GM21723 (cell line): ENCODE measurements around the gene CNDP1.
A peak's percentile ranks its signal among the peaks of the same experiment; 100 is the strongest.

Source experiments
- ATAC-seq: cut with Tn5 transposase; IDR thresholded peaks from one replicate; pipeline ENCODE4 v1.9.1; 2021; ENCODE audit warnings: mild to moderate bottlenecking, moderate library complexity; ENCODE audit not compliant: unreplicated experiment

CNDP1 gene

GRCh38 chr18:74573053-74573452, 38.8 kb downstream of the CNDP1 start:
- ATAC-seq, result no peak

GRCh38 chr18:74574916-74575315, 40.6 kb downstream of the CNDP1 start:
- no peak for ATAC-seq

GRCh38 chr18:74577019-74577418, 42.7 kb downstream of the CNDP1 start:
- ATAC-seq, result no peak

- ATAC-seq, result no peak
These were observed 45.3 kb downstream of the CNDP1 start for GRCh38 chr18:74579496-74580065.

GRCh38 chr18:74582642-74583041, 48.3 kb downstream of the CNDP1 start:
- no peak for ATAC-seq

- no peak for ATAC-seq
These were observed 53.1 kb downstream of the CNDP1 start for GRCh38 chr18:74587441-74587840.

- ATAC-seq, result no peak
These were observed 54.7 kb downstream of the CNDP1 start for GRCh38 chr18:74589021-74589420.

- no peak for ATAC-seq
These were observed 55.5 kb downstream of the CNDP1 start for GRCh38 chr18:74589811-74590210.

- no peak for ATAC-seq
These were observed 56.4 kb downstream of the CNDP1 start for GRCh38 chr18:74590671-74591070.

- ATAC-seq, result no peak
These were observed 61.1 kb downstream of the CNDP1 start for GRCh38 chr18:74595431-74595830.

- ATAC-seq, result peak; percentile 42
These were observed 62.8 kb downstream of the CNDP1 start for GRCh38 chr18:74597034-74597661.

- peak; percentile 79 for ATAC-seq
These were observed 63.5 kb downstream of the CNDP1 start, which contains the start of gene ZNF407 for GRCh38 chr18:74597662-74598349. ZNF407 (plus strand) TSS chr18:74597870; CDS start chr18:74631020, 33,150 bp downstream.

GRCh38 chr18:74598350-74599001, 64.2 kb downstream of the CNDP1 start:
- ATAC-seq, result peak; percentile 62

- no peak for ATAC-seq
These were observed 70.1 kb downstream of the CNDP1 start for GRCh38 chr18:74604361-74604760.

GRCh38 chr18:74604774-74605173, 70.5 kb downstream of the CNDP1 start:
- no peak for ATAC-seq

- ATAC-seq, result no peak
These were observed 74.4 kb downstream of the CNDP1 start for GRCh38 chr18:74608681-74609080.

GRCh38 chr18:74609535-74609934, 75.2 kb downstream of the CNDP1 start:
- ATAC-seq, result no peak

GRCh38 chr18:74610051-74610615, 75.8 kb downstream of the CNDP1 start:
- no peak for ATAC-seq

GRCh38 chr18:74610860-74611259, 76.6 kb downstream of the CNDP1 start:
- ATAC-seq, result no peak

GRCh38 chr18:74611765-74612164, 77.5 kb downstream of the CNDP1 start:
- no peak for ATAC-seq

- ATAC-seq, result peak; percentile 66
These were observed 79.1 kb downstream of the CNDP1 start for GRCh38 chr18:74613381-74613780.
